Spleen (tissue), 7 donors: ENCODE data around the gene DNM2.

Experiments
- POLR2A ChIP-seq, 3 donors: fragments of 450-650 bp; IDR thresholded peaks; one replicate each; pipeline ENCODE4 v1.5.1; 2017; ENCODE audit warnings: antibody characterized with exemption in 3 of 3, mild to moderate bottlenecking in 1 of 3
- POLR2AphosphoS5 ChIP-seq, 3 donors: sonication (generic); formaldehyde crosslinking; IDR thresholded peaks; one replicate each; pipeline ENCODE4 v1.5.1; 2017; ENCODE audit warnings: antibody characterized with exemption in 3 of 3
- TF ChIP-seq, protein P1 (sequence below), 11 experiments: fragments of 200-600 bp in 7 of 11; fragments of 450-650 bp in 4 of 11; sonication (generic) in 4 of 11; IDR thresholded peaks in 8 of 11; conservative IDR thresholded peaks in 3 of 11; 1 replicate in 7 of 11; 2 replicates in 4 of 11; pipeline versions ENCODE4 v1.4.0 to v1.8.0; 2016 to 2021; ENCODE audit warnings: antibody characterized with exemption in 11 of 11, inconsistent platforms in 4 of 11, mild to moderate bottlenecking in 1 of 11
- donor health status: DM: no; HTN: no; CAD: no; lungs with moderate emphysema.
- donor health status: DM: no; HTN: no; CAD: no.
- donor health status: DM: no; HTN: no; CAD: no.

DNA sequence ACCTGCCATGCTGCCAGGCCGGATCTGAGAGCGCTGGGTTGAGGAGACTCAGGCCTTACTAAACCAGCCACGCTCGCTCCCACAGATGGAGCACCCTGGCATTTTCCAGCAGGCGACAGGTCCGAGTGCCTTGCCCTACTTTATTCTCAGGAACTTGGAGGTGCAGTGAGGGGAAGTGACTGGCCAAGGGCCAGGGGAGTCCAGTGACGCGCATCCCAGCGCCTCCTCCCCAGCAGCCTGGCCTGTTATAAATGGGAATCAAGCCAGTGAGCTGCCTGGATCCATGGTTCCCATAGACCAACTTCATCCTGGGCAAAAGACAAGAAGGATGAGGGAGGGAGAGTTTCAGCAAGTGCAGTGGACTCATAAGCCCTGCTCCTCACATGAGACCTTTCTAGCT lies 82.6 kb downstream of the DNM2 start:
- TF ChIP-seq, protein P1, sequence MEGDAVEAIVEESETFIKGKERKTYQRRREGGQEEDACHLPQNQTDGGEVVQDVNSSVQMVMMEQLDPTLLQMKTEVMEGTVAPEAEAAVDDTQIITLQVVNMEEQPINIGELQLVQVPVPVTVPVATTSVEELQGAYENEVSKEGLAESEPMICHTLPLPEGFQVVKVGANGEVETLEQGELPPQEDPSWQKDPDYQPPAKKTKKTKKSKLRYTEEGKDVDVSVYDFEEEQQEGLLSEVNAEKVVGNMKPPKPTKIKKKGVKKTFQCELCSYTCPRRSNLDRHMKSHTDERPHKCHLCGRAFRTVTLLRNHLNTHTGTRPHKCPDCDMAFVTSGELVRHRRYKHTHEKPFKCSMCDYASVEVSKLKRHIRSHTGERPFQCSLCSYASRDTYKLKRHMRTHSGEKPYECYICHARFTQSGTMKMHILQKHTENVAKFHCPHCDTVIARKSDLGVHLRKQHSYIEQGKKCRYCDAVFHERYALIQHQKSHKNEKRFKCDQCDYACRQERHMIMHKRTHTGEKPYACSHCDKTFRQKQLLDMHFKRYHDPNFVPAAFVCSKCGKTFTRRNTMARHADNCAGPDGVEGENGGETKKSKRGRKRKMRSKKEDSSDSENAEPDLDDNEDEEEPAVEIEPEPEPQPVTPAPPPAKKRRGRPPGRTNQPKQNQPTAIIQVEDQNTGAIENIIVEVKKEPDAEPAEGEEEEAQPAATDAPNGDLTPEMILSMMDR (IDR thresholded peaks at IDR 0.05 in 8 of 11, conservative IDR thresholded peaks at IDR 0.05 in 3 of 11): no peak
- TF ChIP-seq POLR2AphosphoS5 (IDR thresholded peaks at IDR 0.05) (peak in 1 of 3 donors; percentile 28), POLR2A (IDR thresholded peaks at IDR 0.05) (no peak)
